AG10803 (cell line): ENCODE measurements around the gene GALNT10.

Source experiments
- DNase-seq: peaks from one replicate; pipeline ENCODE4 v3.0.0; 2010; ENCODE audit warnings: low read depth
- H3K4me3 ChIP-seq: 2 replicates; pipeline ENCODE4 v1.5.1; 2011; ENCODE audit warnings: mild to moderate bottlenecking, low read length, control low read depth
- TF ChIP-seq, protein P1 (sequence below): conservative IDR thresholded peaks from 2 replicates; pipeline ENCODE4 v1.5.1; 2011; ENCODE audit warnings: mild to moderate bottlenecking, low read length, control low read depth, inconsistent platforms

Gene GALNT10

DNA sequence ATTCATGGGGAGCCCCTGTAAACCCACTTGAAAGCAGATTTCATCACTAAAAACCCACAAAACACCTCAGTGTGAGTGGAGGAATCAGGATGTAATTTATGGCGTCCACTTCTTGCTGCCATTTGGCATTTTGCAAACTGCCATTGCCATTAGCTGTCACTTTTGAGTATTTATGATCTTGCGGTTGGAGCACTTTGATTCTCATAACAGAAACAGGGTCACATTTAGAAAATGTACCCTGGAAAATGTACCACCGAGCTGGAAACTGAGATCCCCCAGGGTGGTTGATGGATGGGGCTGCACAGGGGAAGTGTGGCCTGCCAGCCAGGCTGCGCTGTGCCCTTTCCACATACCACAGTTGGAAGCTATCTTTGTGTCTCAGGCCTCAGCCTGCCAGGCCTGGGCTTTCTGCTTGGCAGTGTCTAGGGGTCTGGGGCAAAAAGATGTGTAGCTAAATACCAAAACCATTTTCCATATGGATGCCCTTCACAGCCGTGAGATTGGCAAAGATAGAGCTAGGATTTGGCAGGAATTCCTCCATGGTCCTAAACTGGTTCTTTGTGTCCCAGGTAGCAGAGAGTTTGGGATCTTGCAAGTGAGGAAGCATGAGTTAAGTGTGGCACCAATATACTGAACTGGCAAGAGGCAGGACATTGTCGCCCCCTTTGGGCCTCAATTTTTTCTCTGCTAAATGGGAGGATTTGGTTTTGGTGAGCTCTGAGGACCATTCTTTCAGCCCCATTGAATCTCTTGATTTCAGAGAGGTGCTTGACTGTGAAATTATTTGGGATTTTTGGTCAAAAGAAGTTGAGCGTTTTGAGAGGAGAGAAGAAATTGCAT is 46.2 kb downstream of the GALNT10 start:
- no peak for DNase-seq
- no peak overlapping the region for H3K4me3 ChIP-seq
- TF ChIP-seq, protein P1, sequence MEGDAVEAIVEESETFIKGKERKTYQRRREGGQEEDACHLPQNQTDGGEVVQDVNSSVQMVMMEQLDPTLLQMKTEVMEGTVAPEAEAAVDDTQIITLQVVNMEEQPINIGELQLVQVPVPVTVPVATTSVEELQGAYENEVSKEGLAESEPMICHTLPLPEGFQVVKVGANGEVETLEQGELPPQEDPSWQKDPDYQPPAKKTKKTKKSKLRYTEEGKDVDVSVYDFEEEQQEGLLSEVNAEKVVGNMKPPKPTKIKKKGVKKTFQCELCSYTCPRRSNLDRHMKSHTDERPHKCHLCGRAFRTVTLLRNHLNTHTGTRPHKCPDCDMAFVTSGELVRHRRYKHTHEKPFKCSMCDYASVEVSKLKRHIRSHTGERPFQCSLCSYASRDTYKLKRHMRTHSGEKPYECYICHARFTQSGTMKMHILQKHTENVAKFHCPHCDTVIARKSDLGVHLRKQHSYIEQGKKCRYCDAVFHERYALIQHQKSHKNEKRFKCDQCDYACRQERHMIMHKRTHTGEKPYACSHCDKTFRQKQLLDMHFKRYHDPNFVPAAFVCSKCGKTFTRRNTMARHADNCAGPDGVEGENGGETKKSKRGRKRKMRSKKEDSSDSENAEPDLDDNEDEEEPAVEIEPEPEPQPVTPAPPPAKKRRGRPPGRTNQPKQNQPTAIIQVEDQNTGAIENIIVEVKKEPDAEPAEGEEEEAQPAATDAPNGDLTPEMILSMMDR, result no peak

GRCh38 chr5:154237376-154237743 is 46.8 kb downstream of the GALNT10 start:
- DNase-seq, result no peak
- TF ChIP-seq, protein P1, result no peak
- no peak overlapping the region for H3K4me3 ChIP-seq

GRCh38 chr5:154237946-154238345 is 47.4 kb downstream of the GALNT10 start:
- H3K4me3 ChIP-seq, result no peak overlapping the region
- DNase-seq, result no peak
- TF ChIP-seq, protein P1, result no peak

DNA sequence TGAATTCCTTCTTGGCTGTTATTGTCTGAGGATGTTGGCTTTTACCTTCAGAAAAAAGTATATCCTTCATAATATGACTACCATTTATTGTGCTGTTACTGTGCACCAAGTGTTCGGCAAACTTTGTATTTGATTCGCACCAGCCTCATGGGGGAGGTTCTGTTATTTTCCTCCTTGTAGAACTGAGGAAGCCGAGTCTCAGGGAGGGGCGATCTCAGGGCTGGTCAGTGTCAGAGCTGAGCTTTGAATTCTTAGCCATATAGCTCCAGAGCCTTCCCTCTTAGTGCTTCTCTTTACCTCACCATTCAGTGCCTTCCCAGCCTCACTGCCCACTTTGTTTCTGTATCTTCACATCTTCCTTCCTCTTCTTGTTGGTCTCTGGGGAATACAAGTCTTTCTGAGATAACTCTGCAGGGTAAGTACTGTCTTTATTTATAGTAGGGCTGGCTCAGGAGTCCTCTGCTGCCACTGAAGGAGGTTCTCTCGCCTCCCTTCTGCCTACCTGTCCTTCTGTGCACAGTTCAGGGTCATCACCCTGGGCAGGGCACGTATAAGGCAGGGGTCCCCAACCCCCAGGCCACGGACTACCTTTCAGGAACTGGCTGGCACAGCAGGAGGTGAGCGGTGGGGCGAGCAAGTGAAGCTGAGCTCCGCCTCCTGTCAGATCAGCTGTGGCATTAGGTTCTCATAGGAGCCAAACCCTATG is 48.4 kb downstream of the GALNT10 start:
- H3K4me3 ChIP-seq, result no peak overlapping the region

GRCh38 chr5:154240595-154240994 is 50.1 kb downstream of the GALNT10 start:
- no peak overlapping the region for H3K4me3 ChIP-seq
- TF ChIP-seq, protein P1, result no peak
- no peak for DNase-seq

More for the DNA sequence above, 48.4 kb downstream of the GALNT10 start:
- TF ChIP-seq, protein P1, result no peak
- no peak for DNase-seq

DNA sequence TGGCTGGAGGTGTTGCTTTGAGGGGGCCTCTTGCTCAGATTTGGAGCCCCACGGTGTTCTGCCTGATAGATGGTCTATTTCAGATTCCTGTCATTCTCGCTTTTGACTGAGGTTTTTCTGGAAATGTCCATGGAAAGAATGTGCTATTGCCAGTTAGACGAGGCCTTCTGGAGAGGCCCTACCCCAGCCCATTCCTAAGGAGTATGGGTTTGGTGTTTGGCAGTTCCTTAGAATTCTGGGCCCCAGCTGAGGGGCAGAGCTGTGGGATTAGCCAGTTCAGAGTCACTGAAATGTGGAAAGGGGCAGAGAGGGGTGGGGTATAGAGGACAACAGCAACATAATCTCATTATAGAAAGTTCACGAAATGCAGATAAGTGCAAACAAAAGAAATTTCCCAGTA is 50.5 kb downstream of the GALNT10 start:
- DNase-seq, result no peak
- no peak overlapping the region for H3K4me3 ChIP-seq
- TF ChIP-seq, protein P1, result no peak

GRCh38 chr5:154242442-154242841 is 51.9 kb downstream of the GALNT10 start:
- TF ChIP-seq, protein P1, result no peak
- no peak for DNase-seq

More at GRCh38 chr5:154242442-154242841, 51.9 kb downstream of the GALNT10 start:
- no peak overlapping the region for H3K4me3 ChIP-seq
